ENCODE results near the gene PMS2.
A peak's percentile ranks its signal among the peaks of the same experiment; 100 is the strongest.
"Not testable (repeated sequence)": the region's sequence is repeated elsewhere in the genome, so short reads cannot be mapped to it uniquely, and the experiment has no call there.

Gene PMS2

GRCh38 chr7:6008668-6009611 lies at the start of gene PMS2, which contains the start of gene AIMP2:
PMS2 (minus strand) TSS chr7:6009049; CDS start chr7:6009019, 30 bp downstream.
AIMP2 (plus strand) TSS chr7:6009272; CDS start chr7:6009364, 92 bp downstream.
- peak; percentile 96 for DNase-seq

- no peak for DNase-seq
Observed at GRCh38 chr7:6057316-6058129, 48.7 kb upstream of the PMS2 start.

GRCh38 chr7:6056616-6057015 lies 47.8 kb upstream of the PMS2 start:
- no peak for DNase-seq

- DNase-seq = not testable (repeated sequence)
Observed at GRCh38 chr7:6051185-6051584, 42.3 kb upstream of the PMS2 start.

GRCh38 chr7:6049780-6050179 lies 40.9 kb upstream of the PMS2 start:
- no peak for DNase-seq

GRCh38 chr7:6035686-6036085 lies 26.8 kb upstream of the PMS2 start:
- no peak for DNase-seq

- DNase-seq = no peak
Observed at GRCh38 chr7:6035165-6035564, 26.3 kb upstream of the PMS2 start.

- no peak for DNase-seq
Observed at GRCh38 chr7:6032641-6033040, 23.8 kb upstream of the PMS2 start.

- no peak for DNase-seq
Observed at GRCh38 chr7:6032167-6032566, 23.3 kb upstream of the PMS2 start.

- DNase-seq = no peak
Observed at GRCh38 chr7:6031567-6031966, 22.7 kb upstream of the PMS2 start.

GRCh38 chr7:6030988-6031387 lies 22.1 kb upstream of the PMS2 start, which contains the start of gene ANKRD61:
ANKRD61 (plus strand) TSS chr7:6031376; CDS start chr7:6031376, 0 bp downstream.
- DNase-seq = no peak

- DNase-seq = no peak
Observed at GRCh38 chr7:6028563-6028962, 19.7 kb upstream of the PMS2 start.

- DNase-seq = no peak
Observed at GRCh38 chr7:6027806-6028365, 19.0 kb upstream of the PMS2 start.

GRCh38 chr7:6026820-6027311 lies 18.0 kb upstream of the PMS2 start:
- DNase-seq = no peak

- DNase-seq = no peak
Observed at GRCh38 chr7:6026011-6026819, 17.4 kb upstream of the PMS2 start.

- DNase-seq = no peak
Observed at GRCh38 chr7:6023974-6024435, 15.2 kb upstream of the PMS2 start.

- DNase-seq = no peak
Observed at GRCh38 chr7:6022707-6023106, 13.9 kb upstream of the PMS2 start.

GRCh38 chr7:6020371-6021286 lies 11.8 kb upstream of the PMS2 start:
- DNase-seq = no peak

- DNase-seq = no peak
Observed at GRCh38 chr7:6016653-6016966, 7.8 kb upstream of the PMS2 start.

GRCh38 chr7:6015917-6016652 lies 7.2 kb upstream of the PMS2 start:
- peak; percentile 75 for DNase-seq

Measured in GOT3 (cell line).